DMS153 treated with DMSO at 0.1 percent for 48 hours (cell line): ENCODE results near the gene KRT34.

Experiments
- DNase-seq: peaks from one replicate; lab custom pipeline; 2025; ENCODE audit not compliant: unreplicated experiment; lab: John Stamatoyannopoulos, UW

Gene KRT34

GRCh38 chr17:41333836-41334235, 48.3 kb downstream of the KRT34 start:
- no peak for DNase-seq

- no peak for DNase-seq
These were observed 49.0 kb downstream of the KRT34 start for GRCh38 chr17:41333098-41333497.

- no peak for DNase-seq
These were observed 49.9 kb downstream of the KRT34 start for GRCh38 chr17:41332239-41332638.

GRCh38 chr17:41331606-41332005, 50.5 kb downstream of the KRT34 start:
- no peak for DNase-seq

GRCh38 chr17:41329279-41329948, 52.7 kb downstream of the KRT34 start:
- DNase-seq: peak; percentile 47

- DNase-seq: no peak
These were observed 53.9 kb downstream of the KRT34 start for GRCh38 chr17:41328207-41328606.
